Kasumi-1 (cell line): ENCODE results near the gene SAMD4A.
A peak's percentile ranks its signal among the peaks of the same experiment; 100 is the strongest.

Experiments used
- DNase-seq, 2 experiments: peaks; one replicate each; lab custom pipeline; 2025; lab: John Stamatoyannopoulos, UW

The SAMD4A gene

GRCh38 chr14:54763761-54764160 lies 196.8 kb downstream of the SAMD4A start:
- DNase-seq = no peak

GRCh38 chr14:54766276-54767138 lies 199.6 kb downstream of the SAMD4A start:
- no peak for DNase-seq

DNA sequence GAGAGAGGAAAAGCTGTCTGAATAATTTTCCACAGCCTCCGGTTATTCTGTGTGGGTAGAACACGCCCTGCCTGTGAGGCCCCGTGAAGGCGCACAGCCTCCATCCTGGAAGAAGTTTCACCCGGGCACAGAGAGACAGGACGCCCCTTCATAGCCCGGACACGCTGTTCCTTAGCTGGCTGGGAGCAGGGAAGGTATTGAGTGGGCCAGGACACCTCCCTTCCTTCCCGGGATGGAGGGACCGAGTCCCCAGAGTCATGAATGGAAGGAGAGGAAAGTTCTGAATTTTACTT lies 200.2 kb downstream of the SAMD4A start:
- DNase-seq = no peak

DNA sequence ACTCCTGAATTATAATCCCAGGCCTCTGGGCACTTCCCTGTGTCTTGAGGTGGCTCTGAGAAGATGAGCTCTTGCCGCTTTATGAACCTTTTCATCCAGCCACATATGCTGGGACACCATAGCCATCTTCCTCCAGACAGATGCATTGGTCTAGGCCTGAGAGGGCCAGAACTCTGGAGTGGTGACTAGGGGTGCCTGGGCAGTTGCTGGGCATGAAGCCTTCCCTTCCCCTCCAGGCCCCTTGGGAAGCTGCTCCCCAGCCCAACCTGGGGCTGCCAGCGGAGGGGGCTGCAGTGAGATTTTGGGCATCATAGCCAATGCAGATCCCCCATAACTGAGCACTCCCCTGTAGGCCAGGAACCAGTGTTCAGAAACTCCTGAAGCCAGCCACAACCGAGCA lies 200.5 kb downstream of the SAMD4A start:
- no peak for DNase-seq

GRCh38 chr14:54768501-54769129 lies 201.7 kb downstream of the SAMD4A start:
- DNase-seq = no peak

DNA sequence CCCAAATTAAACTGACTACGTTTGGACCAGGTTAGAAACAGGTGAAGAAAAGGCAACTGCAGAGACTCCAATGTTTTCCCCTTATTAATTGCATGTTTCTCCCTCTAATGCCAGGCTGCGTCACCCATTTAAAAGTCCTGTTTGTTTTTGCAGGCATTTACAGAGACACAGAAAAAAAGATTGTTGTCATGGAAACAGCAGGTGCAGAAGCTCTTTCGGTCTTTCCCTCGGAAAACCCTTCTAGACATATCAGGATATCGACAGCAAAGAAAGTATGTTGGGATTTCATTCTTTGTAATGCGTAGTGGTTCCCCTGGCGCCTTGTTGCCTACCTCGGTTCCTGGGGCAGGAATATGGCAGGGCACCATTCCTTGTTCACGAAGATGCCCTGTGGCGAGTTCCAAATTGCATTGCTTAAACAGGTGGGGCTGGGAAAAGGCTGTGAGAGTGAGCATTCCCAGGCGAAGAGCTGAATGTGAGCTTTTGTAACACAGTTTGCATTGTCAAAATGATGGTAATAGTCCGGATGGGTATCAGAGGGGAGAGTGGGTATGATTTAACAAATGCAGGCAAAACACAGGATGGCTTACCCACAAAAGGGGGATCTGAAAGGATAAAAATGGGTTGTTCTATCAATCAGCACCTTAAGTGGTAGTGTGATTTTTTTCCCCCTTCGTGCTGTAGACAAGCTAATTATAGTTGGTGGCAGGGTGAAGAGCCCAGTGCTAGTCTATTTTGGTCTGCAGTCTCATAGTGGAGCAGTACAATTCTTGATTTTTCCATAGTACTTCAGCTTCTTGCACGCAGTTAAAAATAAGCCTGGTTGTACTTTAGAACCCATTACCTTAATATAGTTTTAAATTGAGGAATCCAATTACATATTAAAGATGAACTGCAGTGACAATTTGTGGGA lies 203.3 kb downstream of the SAMD4A start:
- no peak for DNase-seq

DNA sequence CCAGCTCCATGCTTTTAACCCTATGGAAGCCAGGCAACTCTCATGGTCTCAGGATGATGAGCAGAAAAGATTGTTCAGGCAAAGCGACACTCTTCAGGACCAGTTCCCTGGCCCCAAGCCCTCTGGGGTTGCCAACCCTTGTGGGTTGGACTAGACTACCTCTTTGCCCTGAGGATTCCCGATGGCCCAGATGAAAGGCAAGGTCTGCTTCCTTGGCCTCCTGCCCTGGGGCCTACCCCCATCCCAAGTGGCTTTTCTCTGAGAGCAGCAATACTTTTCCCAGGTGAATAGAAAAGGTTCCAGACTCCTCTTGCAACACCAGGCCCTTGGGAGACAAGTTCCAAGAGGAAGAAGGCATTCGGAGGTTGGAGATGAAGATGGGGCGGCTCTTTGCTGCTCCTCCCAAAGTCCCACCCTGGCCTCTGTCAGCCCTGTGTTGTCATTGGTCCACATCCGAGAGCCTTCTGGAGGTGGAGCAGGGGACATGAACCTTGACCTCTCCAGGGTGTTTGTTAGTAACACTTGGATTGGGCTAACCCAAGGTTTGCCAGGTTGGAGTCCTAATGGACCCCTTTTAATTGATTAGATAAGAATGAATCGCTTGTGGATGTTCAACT lies 204.6 kb downstream of the SAMD4A start:
- no peak for DNase-seq

DNA sequence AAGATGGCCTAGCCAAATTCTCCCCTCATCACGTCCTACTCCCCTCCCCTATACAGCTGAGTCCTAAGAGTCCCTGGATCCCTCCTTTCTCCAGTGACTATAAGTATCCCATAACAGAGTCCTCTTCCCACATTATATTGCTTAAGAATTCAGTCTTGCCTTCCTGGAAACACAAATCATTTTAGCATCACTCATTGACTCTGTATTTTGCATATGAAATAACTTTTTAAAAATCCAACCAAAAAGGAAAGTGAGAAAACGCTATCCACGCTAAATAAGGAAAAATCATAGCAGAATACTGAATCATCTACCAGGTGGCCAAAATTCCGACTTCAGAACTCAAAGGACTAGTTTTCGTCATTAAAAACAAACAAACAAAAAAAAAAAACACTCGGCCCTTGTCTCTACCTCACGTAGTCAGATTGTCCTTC lies 205.5 kb downstream of the SAMD4A start:
- DNase-seq = no peak

DNA sequence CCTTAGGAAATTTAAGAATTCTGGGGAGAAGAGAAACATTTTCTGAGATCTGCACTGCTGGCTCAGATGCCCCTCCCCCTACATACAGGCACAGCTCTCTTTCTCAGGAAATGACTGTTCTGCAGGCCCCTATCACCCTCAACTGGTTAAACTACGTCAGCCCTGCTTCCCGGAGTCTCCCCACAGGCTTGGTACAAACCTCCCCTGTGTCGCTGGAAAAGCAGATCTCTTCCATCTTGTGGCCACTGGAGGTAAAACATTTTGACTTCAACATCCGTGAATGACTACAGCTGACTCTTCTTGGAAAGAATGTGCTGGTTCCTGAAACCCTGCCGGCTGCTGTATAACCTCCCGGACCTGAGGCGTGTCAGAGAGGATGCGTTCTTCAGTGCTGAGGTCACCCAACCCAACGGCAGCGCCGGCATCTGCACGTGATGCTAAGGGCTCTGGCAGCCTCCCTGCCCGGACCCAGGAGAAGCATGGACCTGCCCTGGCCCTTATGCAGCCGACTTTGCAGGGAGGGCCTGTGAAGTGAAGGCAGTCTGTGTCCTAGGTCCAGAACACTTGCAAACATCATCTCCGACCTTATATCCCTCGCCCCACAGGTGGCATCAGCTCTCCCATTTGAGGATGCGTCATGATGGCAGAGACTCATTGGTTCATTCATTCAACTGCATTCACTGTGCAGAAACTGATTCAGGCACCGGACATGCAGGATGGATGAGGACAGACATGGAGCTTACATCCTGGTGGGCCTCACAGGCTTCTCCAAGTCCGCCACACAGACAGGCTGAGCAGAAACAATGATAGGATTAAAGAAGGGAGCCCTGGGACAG lies 206.5 kb downstream of the SAMD4A start:
- DNase-seq = peak; percentile 97

GRCh38 chr14:54774824-54775223 lies 207.9 kb downstream of the SAMD4A start:
- DNase-seq = no peak

- DNase-seq = no peak
Measured at GRCh38 chr14:54775486-54776140, 208.7 kb downstream of the SAMD4A start.

DNA sequence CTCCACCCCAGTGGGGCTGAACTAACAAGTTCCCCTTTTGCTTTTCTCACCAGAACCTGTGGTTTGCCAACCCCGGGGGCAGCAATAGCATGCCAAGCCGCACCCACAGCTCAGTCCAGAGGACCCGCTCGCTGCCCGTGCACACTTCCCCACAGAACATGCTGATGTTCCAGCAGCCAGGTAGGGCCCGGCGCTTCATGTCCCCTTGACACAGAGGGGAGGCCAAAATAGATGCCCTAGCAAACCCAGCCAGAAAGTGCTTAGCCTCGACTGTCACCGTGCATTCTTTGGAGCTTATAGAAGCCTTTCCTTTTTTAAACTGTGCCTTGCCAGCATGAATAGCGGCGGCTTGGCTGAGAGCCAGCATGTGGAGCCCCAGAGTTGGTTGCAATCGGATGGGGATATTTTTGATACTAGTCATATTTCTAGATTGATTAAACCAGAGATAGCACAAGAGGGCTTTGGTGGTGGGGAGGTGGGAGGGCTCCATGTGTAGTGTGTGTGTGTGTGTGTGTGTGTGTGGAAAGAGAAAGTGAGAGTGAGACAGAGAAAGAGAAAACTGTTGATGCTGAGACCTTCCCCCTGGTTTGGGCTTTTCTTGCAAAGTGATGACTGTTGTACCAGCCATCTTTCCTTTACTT lies 209.6 kb downstream of the SAMD4A start:
- DNase-seq = peak; percentile 73 to 86

GRCh38 chr14:54777395-54777794 lies 210.5 kb downstream of the SAMD4A start:
- no peak for DNase-seq

DNA sequence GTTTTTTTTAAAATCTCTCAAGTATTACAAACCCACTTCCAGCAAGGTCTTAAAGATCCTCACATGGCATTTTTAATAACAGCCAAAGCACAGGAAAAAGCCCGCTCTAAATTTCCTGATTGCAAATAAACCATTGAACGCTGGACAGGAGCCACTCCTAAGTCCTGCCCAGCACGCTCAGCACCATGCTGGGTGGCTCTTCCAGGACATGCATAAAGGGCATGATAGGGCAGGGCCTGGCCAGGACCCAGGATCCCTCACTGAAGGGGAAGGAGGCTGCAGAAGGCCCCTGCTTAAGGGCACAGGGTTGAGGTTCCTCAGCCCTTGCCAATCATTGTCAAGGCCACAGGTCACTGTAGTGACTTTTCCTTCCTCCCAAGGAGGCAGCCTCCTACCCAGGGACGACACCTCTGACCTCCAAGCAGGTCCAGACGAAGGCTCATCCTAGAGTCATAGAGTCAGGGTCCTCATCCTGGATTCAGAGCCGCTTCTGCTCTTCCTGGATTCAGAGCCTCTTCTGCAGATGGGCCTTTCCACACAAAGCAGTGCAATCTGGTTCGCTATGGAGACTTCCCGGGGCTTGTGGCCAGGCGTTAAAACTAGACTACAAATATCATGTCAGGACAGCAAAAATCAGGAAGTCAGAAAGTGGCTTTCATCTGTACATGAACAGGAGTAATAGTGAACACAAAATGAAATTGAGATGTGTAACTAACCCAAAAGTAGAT lies 211.9 kb downstream of the SAMD4A start:
- DNase-seq = no peak

GRCh38 chr14:54781080-54781479 lies 214.2 kb downstream of the SAMD4A start:
- DNase-seq = no peak

DNA sequence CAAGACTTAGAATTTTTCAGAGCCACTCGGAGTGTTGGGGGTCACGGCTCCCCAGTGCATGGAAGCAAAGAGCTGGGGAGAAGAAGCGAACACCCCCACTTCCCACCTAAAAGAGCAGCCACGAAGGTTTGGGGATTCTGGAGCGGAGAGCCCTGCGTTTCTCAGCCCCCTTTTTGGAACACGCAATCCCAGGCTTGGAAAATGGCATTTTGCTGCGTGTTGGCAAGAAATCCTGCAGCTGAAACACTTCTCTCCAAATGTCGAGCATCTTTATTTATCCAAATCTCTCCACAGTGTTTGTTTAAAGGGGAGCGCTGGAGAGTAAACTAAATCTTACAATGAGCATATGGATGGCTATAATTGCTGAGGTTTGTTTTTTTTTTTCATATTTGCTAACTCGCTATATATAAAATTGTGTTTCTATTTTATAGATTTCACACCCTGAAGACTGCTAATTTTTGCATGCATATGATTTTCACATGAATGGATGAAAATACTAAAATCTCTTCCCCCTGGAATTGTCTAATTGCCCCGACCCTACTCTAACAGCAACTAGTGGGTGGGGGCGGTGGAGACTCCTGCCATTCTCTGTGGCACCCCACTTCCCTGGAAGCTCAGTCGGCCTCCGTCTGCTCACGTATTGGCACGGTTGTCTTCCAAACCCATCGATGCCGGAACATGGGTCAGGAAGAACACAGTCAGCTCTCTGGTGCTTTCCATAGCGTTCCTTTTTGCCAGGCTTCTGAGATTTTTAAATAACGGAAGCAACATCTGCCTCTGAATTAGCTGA lies 215.2 kb downstream of the SAMD4A start:
- DNase-seq = no peak

GRCh38 chr14:54782751-54783659 lies 216.1 kb downstream of the SAMD4A start:
- DNase-seq = peak in 1 of 2 experiments; percentile 9

- DNase-seq = no peak
Measured at GRCh38 chr14:54783660-54784015, 216.7 kb downstream of the SAMD4A start.
